Endothelial cell of umbilical vein (primary cell): ENCODE results near the gene CREB3L2. TPM values are rescaled to one million over a fixed set of nuclear protein-coding genes. Genes with fewer than 3 reads are reported as not detected.

Source experiments
- BruUV-seq: library from RNA; stranded (reverse); fragments of 400-500 nt; replicated peaks from 2 replicates; lab custom pipeline; 2021; lab: Mats Ljungman, UMichigan
- CTCF ChIA-PET: fragments of 300-600, 350-600 bp; sonication (Branson Sonifier 250); formaldehyde crosslinking; loops from one replicate; lab custom pipeline; 2021; ENCODE audit warnings: antibody characterized with exemption, inconsistent platforms; lab: Charles Lee
- POLR2A ChIA-PET: fragments of 300-600, 350-600 bp; sonication (Branson Sonifier 250); formaldehyde crosslinking; loops from one replicate; lab custom pipeline; 2021; ENCODE audit warnings: antibody characterized with exemption, inconsistent platforms; lab: Charles Lee
- DNase-seq: peaks from one replicate; pipeline ENCODE4 v3.0.0-alpha.2; 2011; ENCODE audit warnings: low read depth, low spot score
- FAIRE-seq: peaks from 2 replicates; lab custom pipeline; 2011; peaks lifted over from hg19 to GRCh38; lab: Jason Lieb, UNC
- H2AFZ ChIP-seq: 2 replicates; pipeline ENCODE4 v1.6.0; 2012; ENCODE audit warnings: low read depth, low read length, control low read depth, inconsistent platforms
- H3K27ac ChIP-seq: 2 replicates; pipeline ENCODE4 v1.5.1; 2011; ENCODE audit warnings: low read depth, mild to moderate bottlenecking, control low read depth, low read length, moderate library complexity; ENCODE audit not compliant: insufficient read depth
- H3K27me3 ChIP-seq, 2 experiments: 2 replicates each; pipeline versions ENCODE4 v1.6.0 to v1.6.1; 2011; ENCODE audit warnings: low read length in 2 of 2, mixed read lengths in 1 of 2; ENCODE audit not compliant: control insufficient read depth in 2 of 2, insufficient read depth in 2 of 2
- H3K36me3 ChIP-seq, 2 experiments: 2 replicates in 1 of 2; 3 replicates in 1 of 2; pipeline ENCODE4 v1.5.1; 2011; ENCODE audit warnings: low read length in 2 of 2, mild to moderate bottlenecking in 1 of 2, moderate library complexity in 1 of 2; ENCODE audit not compliant: control insufficient read depth in 2 of 2, insufficient read depth in 2 of 2; ENCODE audit errors: extremely low read depth in 1 of 2
- H3K4me1 ChIP-seq: 3 replicates; pipeline ENCODE4 v1.5.1; 2011; ENCODE audit warnings: mild to moderate bottlenecking, low read length; ENCODE audit not compliant: control insufficient read depth, insufficient read depth; ENCODE audit errors: extremely low read depth
- H3K4me2 ChIP-seq: 2 replicates; pipeline ENCODE4 v1.6.1; 2011; ENCODE audit warnings: low read length, control low read depth, mixed read lengths; ENCODE audit not compliant: insufficient read depth
- H3K4me3 ChIP-seq, 3 experiments: fragments of 200-600 bp in 1 of 3; sonication (generic), shearing (Covaris generic) in 1 of 3; replicated peaks in 1 of 3; 2 replicates each; pipeline ENCODE4 v1.5.1; 2011 to 2016; ENCODE audit warnings: control low read depth in 3 of 3, low read length in 3 of 3, mild to moderate bottlenecking in 2 of 3, inconsistent platforms in 1 of 3, low read depth in 1 of 3, moderate library complexity in 1 of 3; ENCODE audit not compliant: insufficient read depth in 1 of 3
- H3K79me2 ChIP-seq: 2 replicates; pipeline ENCODE4 v1.6.0; 2012; ENCODE audit warnings: low read length, inconsistent platforms; ENCODE audit not compliant: control insufficient read depth, insufficient read depth
- H3K9ac ChIP-seq: replicated peaks from 2 replicates; pipeline ENCODE3; 2011; ENCODE audit warnings: low read length, control low read depth; ENCODE audit not compliant: insufficient read depth; ENCODE audit errors: extremely low read depth
- H3K9me1 ChIP-seq: replicated peaks from 3 replicates; pipeline ENCODE4 v1.6.0; 2011; ENCODE audit warnings: mild to moderate bottlenecking, low read length; ENCODE audit not compliant: control insufficient read depth, insufficient read depth; ENCODE audit errors: extremely low read depth
- H3K9me3 ChIP-seq: replicated peaks from 2 replicates; pipeline ENCODE4 v1.5.1; 2012; ENCODE audit warnings: low read length, inconsistent platforms; ENCODE audit not compliant: control insufficient read depth, insufficient read depth
- H4K20me1 ChIP-seq: replicated peaks from 2 replicates; pipeline ENCODE3; 2011; ENCODE audit warnings: mild to moderate bottlenecking, low read length; ENCODE audit not compliant: control insufficient read depth, insufficient read depth; ENCODE audit errors: extremely low read depth
- CTCF ChIP-seq, 2 donors: IDR thresholded peaks; 1 replicate in 1 of 2; 2 replicates in 1 of 2; pipeline ENCODE4 v1.5.1; 2011; ENCODE audit warnings: low read length in 2 of 2, mild to moderate bottlenecking in 2 of 2, moderate library complexity in 2 of 2, control low read depth in 1 of 2, inconsistent platforms in 1 of 2, low read depth in 1 of 2; ENCODE audit not compliant: insufficient read depth in 1 of 2; ENCODE audit errors: extremely low read depth in 1 of 2
- EZH2 ChIP-seq: IDR thresholded peaks from 2 replicates; pipeline ENCODE4 v1.6.1; 2012; ENCODE audit warnings: borderline replicate concordance, low read depth, mild to moderate bottlenecking, moderate library complexity, low read length, inconsistent platforms; ENCODE audit not compliant: severe bottlenecking
- FOS ChIP-seq: IDR thresholded peaks from 2 replicates; pipeline ENCODE4 v1.6.1; 2011; ENCODE audit warnings: mild to moderate bottlenecking, low read length, moderate library complexity, borderline replicate concordance; ENCODE audit not compliant: insufficient read depth
- GATA2 ChIP-seq: IDR thresholded peaks from 2 replicates; pipeline ENCODE4 v1.7.0; 2011; ENCODE audit warnings: low read depth, mild to moderate bottlenecking, moderate library complexity, mixed read lengths, low read length; ENCODE audit not compliant: insufficient read length, insufficient read depth
- JUN ChIP-seq: IDR thresholded peaks from 2 replicates; pipeline ENCODE4 v1.6.1; 2011; ENCODE audit warnings: borderline replicate concordance, low read depth; ENCODE audit not compliant: insufficient read length, insufficient read depth
- MYC ChIP-seq: IDR thresholded peaks from one replicate; pipeline ENCODE4 v1.6.1; 2011; ENCODE audit warnings: mild to moderate bottlenecking, low read depth, low read length
- POLR2A ChIP-seq: IDR thresholded peaks from 2 replicates; pipeline ENCODE4 v1.6.1; 2012; ENCODE audit warnings: low read depth, mild to moderate bottlenecking, control low read depth, low read length
- POLR2AphosphoS5 ChIP-seq: IDR thresholded peaks from 2 replicates; pipeline ENCODE4 v1.6.1; 2012; ENCODE audit warnings: low read depth, mild to moderate bottlenecking, control low read depth, low read length, moderate library complexity; ENCODE audit not compliant: insufficient read depth
- dilution Hi-C: fragments of 300-500 bp; cut with MboI; formaldehyde crosslinking; loops from one replicate; pipeline ENCODE4 v1.15.0; 2019; ENCODE audit warnings: low sequenced_read_pairs; ENCODE audit not compliant: extremely low pct_ligation_motif_present
- intact Hi-C: fragments of 100-400 bp; cut with micrococcal nuclease; formaldehyde crosslinking; loops from one replicate; pipeline ENCODE4 v1.10.0; 2022
- polyA plus RNA-seq, 4 experiments: library from polyadenylated mRNA; depleted of rRNA in 3 of 4; stranded (reverse) in 3 of 4; unstranded in 1 of 4; fragments of >200 nt; gene quantifications; 2 replicates each; pipeline versions ENCODE4 v1.2.1 to v1.2.3, GENCODE V29; 2011 to 2012; ENCODE audit warnings: missing spikeins in 1 of 4
- total RNA-seq: library from RNA; stranded (reverse); gene quantifications from 2 replicates; pipeline ENCODE4 v1.2.3, GENCODE V29; 2021

CREB3L2 gene
- total and polyA plus RNA-seq, 2 donors (not counting 3 experiments of a cell fraction or from before 2014, with no cell fraction given): 32.1 to 93.4 TPM

- no peaks in the 10 kb centered on the region for H3K27me3 ChIP-seq
These were observed 34.2 kb upstream of the CREB3L2 start for GRCh38 chr7:138036135-138036534.

More at GRCh38 chr7:138036135-138036534, 34.2 kb upstream of the CREB3L2 start:
- no peaks in the 10 kb centered on the region for H4K20me1 ChIP-seq
- no peaks in the 10 kb centered on the region for H3K79me2 ChIP-seq
- H3K27ac ChIP-seq: no peak overlapping the region
- H3K4me1 ChIP-seq: no peaks in the 10 kb centered on the region
- H3K9me1 ChIP-seq: no peaks in the 10 kb centered on the region
- POLR2A ChIA-PET: no interaction called here
- H3K9ac ChIP-seq: no peak overlapping the region
- intact Hi-C loops (no loop called here), dilution Hi-C loops (no loop called here)
- CTCF ChIA-PET: no interaction called here
- H3K36me3 ChIP-seq: no peaks in the 10 kb centered on the region
- TF ChIP-seq POLR2AphosphoS5 (no peak), MYC (no peak), JUN (no peak), POLR2A (no peak), CTCF (IDR thresholded peaks at IDR 0.05; ENCODE audit: extremely low read depth in 1 of 2, insufficient read depth in 1 of 2, low read depth in 1 of 2, low read length in 2 of 2) (no peak), FOS (no peak), EZH2 (no peak), GATA2 (no peak)
- H3K4me2 ChIP-seq: no peak overlapping the region
- no peaks in the 10 kb centered on the region for H3K9me3 ChIP-seq
- FAIRE-seq (no peak), DNase-seq (no peak)
- H2AFZ ChIP-seq: no peak overlapping the region
- H3K4me3 ChIP-seq: no peak overlapping the region
- BruUV-seq: no TSS peak
